ENCODE measurements around the gene CALML5. TPM values are rescaled to one million over a fixed set of nuclear protein-coding genes. Genes with fewer than 3 reads are reported as not detected.

The CALML5 gene
- total and polyA plus RNA-seq, 9 of the 15 experiments (the other 6 are each of a cell fraction or from before 2014, with no cell fraction given): not detected

DNA sequence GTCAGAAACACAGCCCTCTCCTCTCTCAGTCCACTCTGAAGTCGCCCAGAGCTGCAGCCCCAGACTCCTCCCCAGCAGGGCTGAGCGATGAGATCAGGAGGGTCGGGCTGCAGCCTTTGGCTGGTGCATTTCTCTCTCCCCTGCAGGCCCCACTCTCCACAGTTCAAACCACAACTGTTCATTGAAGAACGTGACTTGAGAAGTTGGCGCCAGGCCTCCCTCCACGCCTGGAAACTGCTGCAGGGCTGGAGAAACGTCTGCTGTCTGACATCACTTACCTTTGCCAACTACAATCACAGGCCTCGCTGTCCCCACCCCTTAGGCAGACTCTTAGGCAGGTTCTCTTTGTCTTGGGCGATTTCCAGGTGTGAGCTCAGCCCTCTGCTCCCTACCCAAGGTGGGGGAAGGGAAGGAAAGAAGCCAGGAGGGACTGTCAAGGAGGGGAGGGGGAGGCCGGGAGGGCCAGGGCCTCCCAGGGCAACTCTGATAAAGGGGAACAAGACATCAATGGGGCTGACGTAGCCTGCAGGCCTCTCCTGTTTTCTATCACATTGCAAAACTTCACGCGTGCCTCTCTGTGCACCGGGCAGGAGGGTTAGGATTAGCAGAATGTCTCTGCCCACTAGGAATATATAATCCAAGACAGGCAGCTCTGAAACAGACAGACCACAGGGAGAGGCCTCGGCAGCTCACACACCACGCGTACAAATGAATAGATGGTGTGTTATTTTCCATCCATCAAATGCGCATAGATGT lies 32.7 kb downstream of the CALML5 start (continued):
- TF ChIP-seq, protein P1, sequence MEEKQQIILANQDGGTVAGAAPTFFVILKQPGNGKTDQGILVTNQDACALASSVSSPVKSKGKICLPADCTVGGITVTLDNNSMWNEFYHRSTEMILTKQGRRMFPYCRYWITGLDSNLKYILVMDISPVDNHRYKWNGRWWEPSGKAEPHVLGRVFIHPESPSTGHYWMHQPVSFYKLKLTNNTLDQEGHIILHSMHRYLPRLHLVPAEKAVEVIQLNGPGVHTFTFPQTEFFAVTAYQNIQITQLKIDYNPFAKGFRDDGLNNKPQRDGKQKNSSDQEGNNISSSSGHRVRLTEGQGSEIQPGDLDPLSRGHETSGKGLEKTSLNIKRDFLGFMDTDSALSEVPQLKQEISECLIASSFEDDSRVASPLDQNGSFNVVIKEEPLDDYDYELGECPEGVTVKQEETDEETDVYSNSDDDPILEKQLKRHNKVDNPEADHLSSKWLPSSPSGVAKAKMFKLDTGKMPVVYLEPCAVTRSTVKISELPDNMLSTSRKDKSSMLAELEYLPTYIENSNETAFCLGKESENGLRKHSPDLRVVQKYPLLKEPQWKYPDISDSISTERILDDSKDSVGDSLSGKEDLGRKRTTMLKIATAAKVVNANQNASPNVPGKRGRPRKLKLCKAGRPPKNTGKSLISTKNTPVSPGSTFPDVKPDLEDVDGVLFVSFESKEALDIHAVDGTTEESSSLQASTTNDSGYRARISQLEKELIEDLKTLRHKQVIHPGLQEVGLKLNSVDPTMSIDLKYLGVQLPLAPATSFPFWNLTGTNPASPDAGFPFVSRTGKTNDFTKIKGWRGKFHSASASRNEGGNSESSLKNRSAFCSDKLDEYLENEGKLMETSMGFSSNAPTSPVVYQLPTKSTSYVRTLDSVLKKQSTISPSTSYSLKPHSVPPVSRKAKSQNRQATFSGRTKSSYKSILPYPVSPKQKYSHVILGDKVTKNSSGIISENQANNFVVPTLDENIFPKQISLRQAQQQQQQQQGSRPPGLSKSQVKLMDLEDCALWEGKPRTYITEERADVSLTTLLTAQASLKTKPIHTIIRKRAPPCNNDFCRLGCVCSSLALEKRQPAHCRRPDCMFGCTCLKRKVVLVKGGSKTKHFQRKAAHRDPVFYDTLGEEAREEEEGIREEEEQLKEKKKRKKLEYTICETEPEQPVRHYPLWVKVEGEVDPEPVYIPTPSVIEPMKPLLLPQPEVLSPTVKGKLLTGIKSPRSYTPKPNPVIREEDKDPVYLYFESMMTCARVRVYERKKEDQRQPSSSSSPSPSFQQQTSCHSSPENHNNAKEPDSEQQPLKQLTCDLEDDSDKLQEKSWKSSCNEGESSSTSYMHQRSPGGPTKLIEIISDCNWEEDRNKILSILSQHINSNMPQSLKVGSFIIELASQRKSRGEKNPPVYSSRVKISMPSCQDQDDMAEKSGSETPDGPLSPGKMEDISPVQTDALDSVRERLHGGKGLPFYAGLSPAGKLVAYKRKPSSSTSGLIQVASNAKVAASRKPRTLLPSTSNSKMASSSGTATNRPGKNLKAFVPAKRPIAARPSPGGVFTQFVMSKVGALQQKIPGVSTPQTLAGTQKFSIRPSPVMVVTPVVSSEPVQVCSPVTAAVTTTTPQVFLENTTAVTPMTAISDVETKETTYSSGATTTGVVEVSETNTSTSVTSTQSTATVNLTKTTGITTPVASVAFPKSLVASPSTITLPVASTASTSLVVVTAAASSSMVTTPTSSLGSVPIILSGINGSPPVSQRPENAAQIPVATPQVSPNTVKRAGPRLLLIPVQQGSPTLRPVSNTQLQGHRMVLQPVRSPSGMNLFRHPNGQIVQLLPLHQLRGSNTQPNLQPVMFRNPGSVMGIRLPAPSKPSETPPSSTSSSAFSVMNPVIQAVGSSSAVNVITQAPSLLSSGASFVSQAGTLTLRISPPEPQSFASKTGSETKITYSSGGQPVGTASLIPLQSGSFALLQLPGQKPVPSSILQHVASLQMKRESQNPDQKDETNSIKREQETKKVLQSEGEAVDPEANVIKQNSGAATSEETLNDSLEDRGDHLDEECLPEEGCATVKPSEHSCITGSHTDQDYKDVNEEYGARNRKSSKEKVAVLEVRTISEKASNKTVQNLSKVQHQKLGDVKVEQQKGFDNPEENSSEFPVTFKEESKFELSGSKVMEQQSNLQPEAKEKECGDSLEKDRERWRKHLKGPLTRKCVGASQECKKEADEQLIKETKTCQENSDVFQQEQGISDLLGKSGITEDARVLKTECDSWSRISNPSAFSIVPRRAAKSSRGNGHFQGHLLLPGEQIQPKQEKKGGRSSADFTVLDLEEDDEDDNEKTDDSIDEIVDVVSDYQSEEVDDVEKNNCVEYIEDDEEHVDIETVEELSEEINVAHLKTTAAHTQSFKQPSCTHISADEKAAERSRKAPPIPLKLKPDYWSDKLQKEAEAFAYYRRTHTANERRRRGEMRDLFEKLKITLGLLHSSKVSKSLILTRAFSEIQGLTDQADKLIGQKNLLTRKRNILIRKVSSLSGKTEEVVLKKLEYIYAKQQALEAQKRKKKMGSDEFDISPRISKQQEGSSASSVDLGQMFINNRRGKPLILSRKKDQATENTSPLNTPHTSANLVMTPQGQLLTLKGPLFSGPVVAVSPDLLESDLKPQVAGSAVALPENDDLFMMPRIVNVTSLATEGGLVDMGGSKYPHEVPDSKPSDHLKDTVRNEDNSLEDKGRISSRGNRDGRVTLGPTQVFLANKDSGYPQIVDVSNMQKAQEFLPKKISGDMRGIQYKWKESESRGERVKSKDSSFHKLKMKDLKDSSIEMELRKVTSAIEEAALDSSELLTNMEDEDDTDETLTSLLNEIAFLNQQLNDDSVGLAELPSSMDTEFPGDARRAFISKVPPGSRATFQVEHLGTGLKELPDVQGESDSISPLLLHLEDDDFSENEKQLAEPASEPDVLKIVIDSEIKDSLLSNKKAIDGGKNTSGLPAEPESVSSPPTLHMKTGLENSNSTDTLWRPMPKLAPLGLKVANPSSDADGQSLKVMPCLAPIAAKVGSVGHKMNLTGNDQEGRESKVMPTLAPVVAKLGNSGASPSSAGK (IDR thresholded peaks at IDR 0.05): peak; percentile 36; the same call in 1 of the 2 replicates
- TF ChIP-seq ZNF263 (CRISPR knock-in tag; IDR thresholded peaks at IDR 0.05; ENCODE audit: borderline replicate concordance) (peak; percentile 72; the same call in 1 of the 2 replicates), HDGF (IDR thresholded peaks at IDR 0.05) (0 out of 2 replicates have a peak, but pooled peaks have one; percentile 33), POLR3A (IDR thresholded peaks at IDR 0.05; ENCODE audit: borderline replicate concordance, extremely low read depth, insufficient read depth, insufficient read length) (no peak), JUN (IDR thresholded peaks at IDR 0.05; ENCODE audit: borderline replicate concordance, low read depth, low read length) (no peak), JUN (CRISPR knock-in tag; IDR thresholded peaks at IDR 0.05; ENCODE audit: borderline replicate concordance) (0 out of 2 replicates have a peak, but pooled peaks have one; percentile 25), EGR1 (conservative IDR thresholded peaks at IDR 0.05) (0 out of 2 replicates have a peak, but pooled peaks have one; percentile 1), GABPB1 (CRISPR knock-in tag; IDR thresholded peaks at IDR 0.05) (0 out of 2 replicates have a peak, but pooled peaks have one; percentile 16), U2AF2 (optimal IDR thresholded peaks at IDR 0.05; ENCODE audit: low read depth, low read length) (no peak), ZNF589 (CRISPR knock-in tag; IDR thresholded peaks at IDR 0.05; ENCODE audit: low read depth) (peak; percentile 77; the same call in 1 of the 2 replicates), L3MBTL2 (IDR thresholded peaks at IDR 0.05) (peak; percentile 46; the same call in 1 of the 2 replicates), MAFF (IDR thresholded peaks at IDR 0.05; ENCODE audit: low read length) (no peak)
- TF ChIP-seq, protein P2, sequence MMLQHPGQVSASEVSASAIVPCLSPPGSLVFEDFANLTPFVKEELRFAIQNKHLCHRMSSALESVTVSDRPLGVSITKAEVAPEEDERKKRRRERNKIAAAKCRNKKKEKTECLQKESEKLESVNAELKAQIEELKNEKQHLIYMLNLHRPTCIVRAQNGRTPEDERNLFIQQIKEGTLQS (IDR thresholded peaks at IDR 0.05): peak; percentile 48; the same call in 1 of the 2 replicates
- TF ChIP-seq, protein P2 (CRISPR knock-in tag; conservative IDR thresholded peaks at IDR 0.05): no peak
